ENCODE data around the gene RIPOR3. TPM values are rescaled to one million over a fixed set of nuclear protein-coding genes. Genes with fewer than 3 reads are reported as not detected.
A peak's percentile ranks its signal among the peaks of the same experiment; 100 is the strongest.

The RIPOR3 gene
- total RNA-seq, 4 donors from 2014 or later = 1.3 to 9.7 (median 3.3) TPM

DNA sequence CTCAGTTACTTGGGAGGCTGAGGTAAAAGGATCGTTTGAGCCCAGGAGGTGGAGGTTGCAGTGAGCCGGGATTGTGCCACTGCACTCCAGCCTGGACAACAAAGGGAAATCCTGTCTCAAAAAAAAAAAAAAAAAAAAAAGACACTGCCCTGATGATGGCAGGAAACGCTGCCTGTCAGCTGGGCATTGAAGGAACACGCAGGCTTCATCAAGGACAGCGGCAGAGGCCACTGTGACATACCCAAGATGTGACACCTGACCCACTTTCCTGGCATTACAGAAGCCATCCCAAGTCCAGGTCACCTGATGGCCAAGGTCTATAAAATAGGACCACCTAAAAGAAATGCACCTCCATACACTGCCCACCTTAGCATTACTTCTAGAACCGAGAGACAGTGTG, 75.9 kb downstream of the RIPOR3 start:
- no peak overlapping the region for H3K27ac ChIP-seq
- no peak for TF ChIP-seq POLR2A (IDR thresholded peaks at IDR 0.05)
- TF ChIP-seq, protein P1, sequence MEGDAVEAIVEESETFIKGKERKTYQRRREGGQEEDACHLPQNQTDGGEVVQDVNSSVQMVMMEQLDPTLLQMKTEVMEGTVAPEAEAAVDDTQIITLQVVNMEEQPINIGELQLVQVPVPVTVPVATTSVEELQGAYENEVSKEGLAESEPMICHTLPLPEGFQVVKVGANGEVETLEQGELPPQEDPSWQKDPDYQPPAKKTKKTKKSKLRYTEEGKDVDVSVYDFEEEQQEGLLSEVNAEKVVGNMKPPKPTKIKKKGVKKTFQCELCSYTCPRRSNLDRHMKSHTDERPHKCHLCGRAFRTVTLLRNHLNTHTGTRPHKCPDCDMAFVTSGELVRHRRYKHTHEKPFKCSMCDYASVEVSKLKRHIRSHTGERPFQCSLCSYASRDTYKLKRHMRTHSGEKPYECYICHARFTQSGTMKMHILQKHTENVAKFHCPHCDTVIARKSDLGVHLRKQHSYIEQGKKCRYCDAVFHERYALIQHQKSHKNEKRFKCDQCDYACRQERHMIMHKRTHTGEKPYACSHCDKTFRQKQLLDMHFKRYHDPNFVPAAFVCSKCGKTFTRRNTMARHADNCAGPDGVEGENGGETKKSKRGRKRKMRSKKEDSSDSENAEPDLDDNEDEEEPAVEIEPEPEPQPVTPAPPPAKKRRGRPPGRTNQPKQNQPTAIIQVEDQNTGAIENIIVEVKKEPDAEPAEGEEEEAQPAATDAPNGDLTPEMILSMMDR (IDR thresholded peaks at IDR 0.05) = no peak
- no peak overlapping the region for H3K4me3 ChIP-seq
- 71 to 81% methylated on average over 3 to 6 of the region's 6 CpGs for WGBS, 2 donors
- H3K27me3 ChIP-seq = no peaks in the 10 kb centered on the region
- no peaks in the 10 kb centered on the region for H3K36me3 ChIP-seq
- intact Hi-C loops (cut with DNase I) = no loop called here
- DNase-seq = no peak
- no peaks in the 10 kb centered on the region for H3K4me1 ChIP-seq
- no peaks in the 10 kb centered on the region for H3K9me3 ChIP-seq

DNA sequence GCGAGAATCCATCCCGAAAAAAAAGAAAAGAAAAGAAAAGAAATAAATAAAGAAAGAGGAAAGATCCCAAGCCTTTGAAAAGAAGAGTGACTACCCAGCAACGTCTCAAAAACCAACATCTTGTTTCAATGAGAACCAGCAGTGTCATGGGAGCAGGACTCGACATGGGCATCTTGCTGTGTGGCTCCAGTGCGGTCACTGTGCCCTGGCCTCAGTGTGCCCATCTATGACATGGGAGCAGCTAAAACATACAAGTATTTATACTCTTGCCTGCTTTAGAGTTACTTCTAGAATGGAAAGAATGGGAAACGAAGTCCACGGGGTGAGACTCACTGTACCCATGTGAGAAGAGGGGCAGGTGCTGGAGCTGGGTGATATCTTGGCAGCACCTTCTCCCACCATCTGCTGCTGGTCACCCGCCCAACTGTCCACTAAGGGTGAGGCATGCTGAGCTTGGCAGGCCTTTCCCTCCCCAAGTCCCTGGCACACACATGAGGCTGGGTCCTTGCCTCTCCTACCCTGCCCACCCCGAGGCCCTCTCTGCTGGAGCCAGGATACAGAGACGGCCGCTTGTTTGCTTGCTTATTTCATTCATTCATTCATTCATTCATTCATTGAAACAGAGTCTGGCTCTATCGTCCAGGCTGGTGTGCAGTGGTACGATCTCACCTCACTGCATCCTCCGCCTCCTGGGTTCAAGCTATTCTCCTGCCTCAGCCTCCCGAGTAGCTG, 77.7 kb downstream of the RIPOR3 start:
- no peak for TF ChIP-seq POLR2A (IDR thresholded peaks at IDR 0.05)
- TF ChIP-seq, protein P1 (IDR thresholded peaks at IDR 0.05) = no peak
- Histone ChIP-seq H3K27ac (no peak overlapping the region), H3K9me3 (no peaks in the 10 kb centered on the region), H3K27me3 (no peaks in the 10 kb centered on the region), H3K4me3 (no peak overlapping the region), H3K36me3 (peaks cover 0 to 1% (median 0%) of the 10 kb centered on the region in 3 donors), H3K4me1 (no peaks in the 10 kb centered on the region)
- 87 to 88% methylated on average over 11 to 14 of the region's 15 CpGs for WGBS, 2 donors
- intact Hi-C loops (cut with DNase I) = no loop called here
- DNase-seq = no peak

DNA sequence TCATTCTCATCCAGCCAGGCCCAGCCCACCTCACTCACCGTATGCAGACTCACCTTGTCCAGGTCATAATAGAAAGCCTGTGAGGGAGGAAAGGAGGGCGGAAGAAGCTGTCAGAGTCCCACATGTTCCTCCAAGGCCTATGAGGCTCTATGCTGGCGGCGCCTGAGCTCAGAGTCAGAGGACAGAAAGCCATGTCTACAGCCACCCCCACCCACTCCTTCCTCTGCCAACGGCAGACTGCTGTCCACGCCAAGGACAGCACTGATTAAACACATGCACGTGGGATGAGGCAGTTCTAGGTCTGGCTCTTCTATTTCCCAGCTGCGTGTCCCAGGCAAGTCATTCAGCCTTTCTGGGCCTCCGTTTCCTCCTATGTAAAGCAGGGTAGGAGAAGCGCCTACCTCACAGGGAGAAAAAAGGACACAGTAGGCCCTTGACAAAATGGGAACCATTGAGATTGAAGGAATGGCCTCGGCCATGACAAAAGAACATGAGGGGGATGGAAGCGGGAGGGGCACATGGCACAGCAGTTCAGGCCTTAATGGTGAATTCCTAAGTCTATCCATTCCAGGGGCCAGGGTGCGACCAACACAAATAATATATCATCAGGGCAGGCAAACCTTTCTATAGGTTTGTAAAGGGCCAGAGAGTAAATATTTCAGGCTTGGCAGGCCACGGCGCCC, 80.1 kb downstream of the RIPOR3 start:
- no peaks in the 10 kb centered on the region for H3K9me3 ChIP-seq
- H3K27me3 ChIP-seq = no peaks in the 10 kb centered on the region
- no peak overlapping the region for H3K4me3 ChIP-seq
- intact Hi-C loops (cut with DNase I) = no loop called here
- DNase-seq = no peak
- 33 to 73% methylated on average over 3 to 14 of the region's 15 CpGs for WGBS, 2 donors
- H3K36me3 ChIP-seq = peaks cover 0 to 13% (median 0%) of the 10 kb centered on the region in 3 donors
- H3K27ac ChIP-seq = peak overlapping the region in 1 of 4 donors; percentile 5
- H3K4me1 ChIP-seq = no peaks in the 10 kb centered on the region
- TF ChIP-seq, protein P1 (IDR thresholded peaks at IDR 0.05) = no peak
- no peak for TF ChIP-seq POLR2A (IDR thresholded peaks at IDR 0.05)

DNA sequence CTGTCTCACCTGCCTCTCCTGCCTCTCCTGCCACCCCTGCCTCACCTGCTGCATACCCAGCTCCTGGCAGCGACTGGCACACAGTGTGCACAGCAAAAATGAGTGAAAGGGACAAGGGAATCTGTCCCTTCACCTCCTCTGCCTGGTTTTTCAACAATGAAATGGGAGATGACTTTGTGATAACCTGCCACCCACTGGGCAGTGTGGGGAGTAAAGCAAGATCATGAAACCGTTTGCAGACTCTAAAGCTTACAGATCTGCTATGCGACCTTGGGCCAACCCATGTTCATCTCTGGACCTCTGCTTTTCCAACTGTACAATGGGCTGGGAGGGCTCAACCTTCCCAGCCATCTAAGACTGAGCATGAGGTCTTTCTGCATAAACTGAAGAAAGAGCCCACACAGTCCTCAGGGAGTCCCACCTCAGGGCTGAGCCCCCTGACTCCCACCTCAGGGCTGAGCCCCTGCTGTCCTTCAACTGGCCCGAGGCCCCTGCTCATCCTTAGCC, 81.1 kb downstream of the RIPOR3 start:
- H3K4me3 ChIP-seq = no peak overlapping the region
- no peak for TF ChIP-seq POLR2A (IDR thresholded peaks at IDR 0.05)
- TF ChIP-seq, protein P1 (IDR thresholded peaks at IDR 0.05) = peak in 1 of 6 experiments; percentile 13
- no peak overlapping the region for H3K27ac ChIP-seq
- DNase-seq = no peak
- no peaks in the 10 kb centered on the region for H3K4me1 ChIP-seq
- no peaks in the 10 kb centered on the region for H3K27me3 ChIP-seq
- intact Hi-C loops (cut with DNase I) = no loop called here
- H3K9me3 ChIP-seq = no peaks in the 10 kb centered on the region
- H3K36me3 ChIP-seq = peaks cover 0 to 13% (median 0%) of the 10 kb centered on the region in 3 donors
- 44 to 67% methylated on average over 3 to 4 of the region's 4 CpGs for WGBS, 2 donors

DNA sequence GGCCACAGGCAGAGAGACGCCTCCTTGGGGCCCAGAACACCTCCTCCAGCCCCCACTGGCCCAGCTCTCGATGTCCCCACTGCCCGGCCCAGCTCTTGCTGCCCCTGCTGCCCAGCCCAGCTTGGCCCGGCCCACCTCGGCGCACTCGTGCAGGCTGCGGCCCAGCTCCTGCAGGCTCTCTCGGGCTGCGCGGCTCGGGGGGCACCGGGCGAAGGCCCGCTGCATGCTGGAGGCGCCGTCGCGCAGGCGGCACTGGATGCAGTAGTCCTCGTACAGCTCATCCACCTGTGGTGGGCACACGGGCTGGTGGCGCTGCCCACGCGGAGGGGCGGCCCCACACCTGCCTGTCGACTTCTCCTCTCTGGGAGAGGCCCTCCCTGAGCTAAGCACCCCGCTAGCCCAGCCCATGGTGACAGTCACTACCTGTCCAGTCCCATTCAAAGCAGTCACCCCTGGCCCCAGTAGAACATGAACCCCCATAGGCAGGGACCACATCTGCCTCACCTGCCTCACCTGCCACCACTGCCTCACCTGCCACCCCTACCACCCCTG, 81.8 kb downstream of the RIPOR3 start:
- no peak for DNase-seq
- WGBS, 2 donors = 83 to 100% methylated on average over 2 of the region's 28 CpGs
- Histone ChIP-seq H3K27ac (no peak overlapping the region), H3K4me1 (no peaks in the 10 kb centered on the region), H3K36me3 (peaks cover 0 to 13% (median 0%) of the 10 kb centered on the region in 3 donors), H3K4me3 (no peak overlapping the region), H3K9me3 (no peaks in the 10 kb centered on the region), H3K27me3 (no peaks in the 10 kb centered on the region)
- intact Hi-C loops (cut with DNase I) = no loop called here
- no peak for TF ChIP-seq POLR2A (IDR thresholded peaks at IDR 0.05)
- TF ChIP-seq, protein P1 (IDR thresholded peaks at IDR 0.05) = no peak
